ENCODE results near the gene SSPN. TPM values are rescaled to one million over a fixed set of nuclear protein-coding genes. Genes with fewer than 3 reads are reported as not detected.

Gene SSPN
- total and polyA plus RNA-seq, 2 experiments from 2014 or later = 1.1 to 2.3 TPM

DNA sequence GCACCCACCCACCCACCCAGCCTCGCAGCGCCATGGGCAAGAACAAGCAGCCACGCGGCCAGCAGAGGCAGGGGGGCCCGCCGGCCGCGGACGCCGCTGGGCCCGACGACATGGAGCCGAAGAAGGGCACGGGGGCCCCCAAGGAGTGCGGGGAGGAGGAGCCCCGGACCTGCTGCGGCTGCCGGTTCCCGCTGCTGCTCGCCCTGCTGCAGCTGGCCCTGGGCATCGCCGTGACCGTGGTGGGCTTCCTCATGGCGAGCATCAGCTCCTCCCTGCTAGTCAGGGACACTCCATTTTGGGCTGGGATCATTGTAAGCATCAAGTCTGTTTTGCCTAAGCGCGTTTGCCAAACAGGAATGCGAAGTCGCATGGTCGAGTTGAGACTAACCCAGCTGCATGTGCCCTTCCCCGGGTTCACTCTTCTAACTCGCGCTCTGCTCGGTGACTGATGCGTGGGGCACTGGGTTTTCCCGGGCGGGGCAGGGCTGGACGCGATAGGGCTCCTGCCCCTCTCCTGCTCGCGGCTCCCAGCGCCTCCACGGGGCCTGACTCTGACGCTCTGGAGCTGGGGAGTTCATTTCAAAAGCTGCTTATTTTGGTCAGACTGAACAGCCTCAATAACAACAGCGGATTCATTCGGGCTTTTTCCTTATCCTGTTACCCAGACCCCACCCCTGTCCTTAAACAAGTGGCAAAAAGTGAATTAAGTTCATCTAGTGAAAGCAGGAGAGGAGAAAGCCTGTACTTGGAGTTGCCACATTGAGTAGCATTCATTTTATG is 458 bp downstream of the SSPN start:
- Mint-ChIP-seq H3K27me3 (ENCODE audit: insufficient read depth, low read depth, poor library complexity) (peaks cover 25% of the 10 kb centered on the region), H3K36me3 (ENCODE audit: low read depth) (no peaks in the 10 kb centered on the region), H3K4me1 (peaks cover 8% of the 10 kb centered on the region; the same call in 2 of the 3 replicates), H3K27ac (0 out of 2 replicates have a peak overlapping the region, but pooled peaks have one; percentile 78), H3K4me3 (peak overlapping the region; percentile 92), H3K9me3 (no peaks in the 10 kb centered on the region)
- Histone ChIP-seq H2AFZ (peak overlapping the region; percentile 98), H3K4me1 (ENCODE audit: insufficient read depth) (peaks cover 15% of the 10 kb centered on the region), H3K27ac (ENCODE audit: low read depth) (no peak overlapping the region), H3F3A (replicated peaks; ENCODE audit: low read depth) (no peaks in the 10 kb centered on the region; the same call in 1 of the 2 replicates), H3K9me2 (ENCODE audit: insufficient read depth) (no peaks in the 10 kb centered on the region), H3K79me2 (replicated peaks; ENCODE audit: insufficient read depth) (no peaks in the 10 kb centered on the region), H3K36me3 (ENCODE audit: insufficient read depth) (no peaks in the 10 kb centered on the region), H3K27me3 (ENCODE audit: insufficient read depth) (peaks cover 56% of the 10 kb centered on the region), H3K4me2 (peak overlapping the region; percentile 95), H3K4me3 (peak overlapping the region; percentile 66), H4K20me1 (replicated peaks; ENCODE audit: insufficient read depth) (no peaks in the 10 kb centered on the region)
- TF ChIP-seq ZNF331 (CRISPR knock-in tag; IDR thresholded peaks at IDR 0.05; ENCODE audit: low read depth) (no peak), STAT1 (IDR thresholded peaks at IDR 0.05; ENCODE audit: unreplicated experiment) (no peak), POLR2AphosphoS5 (IDR thresholded peaks at IDR 0.05; ENCODE audit: low read depth) (0 out of 2 replicates have a peak, but pooled peaks have one; percentile 15), CREB1 (CRISPR knock-in tag; IDR thresholded peaks at IDR 0.05; ENCODE audit: low read depth) (no peak), EZH2 (IDR thresholded peaks at IDR 0.05; ENCODE audit: low read depth, unreplicated experiment) (peak; percentile 66)
- peak; percentile 83 for ATAC-seq
- peak; percentile 65 for DNase-seq (ENCODE audit: low spot score)

DNA sequence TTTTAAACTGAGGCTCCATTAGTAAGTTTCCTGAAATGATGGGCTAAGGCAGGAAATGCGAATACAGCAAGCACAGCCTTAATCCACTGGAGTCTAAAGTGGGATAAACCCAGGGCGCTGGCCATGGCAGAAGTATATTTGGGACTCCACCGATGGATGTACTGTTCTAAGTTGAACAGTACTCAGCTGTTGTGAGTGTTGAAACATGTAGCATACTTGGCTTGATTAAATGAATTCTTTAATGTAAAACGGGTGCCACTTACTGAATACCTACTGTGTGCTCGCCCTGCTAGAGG is 996 bp downstream of the SSPN start:
- Histone ChIP-seq H2AFZ (peak overlapping the region; percentile 98), H3K4me1 (ENCODE audit: insufficient read depth) (peaks cover 15% of the 10 kb centered on the region), H3K79me2 (replicated peaks; ENCODE audit: insufficient read depth) (no peaks in the 10 kb centered on the region), H3K4me2 (peak overlapping the region; percentile 95), H3F3A (replicated peaks; ENCODE audit: low read depth) (no peaks in the 10 kb centered on the region; the same call in 1 of the 2 replicates), H4K20me1 (replicated peaks; ENCODE audit: insufficient read depth) (no peaks in the 10 kb centered on the region), H3K27me3 (ENCODE audit: insufficient read depth) (peaks cover 56% of the 10 kb centered on the region), H3K9me2 (ENCODE audit: insufficient read depth) (no peaks in the 10 kb centered on the region), H3K4me3 (peak overlapping the region; percentile 66), H3K36me3 (ENCODE audit: insufficient read depth) (no peaks in the 10 kb centered on the region), H3K27ac (ENCODE audit: low read depth) (no peak overlapping the region)
- H3K4me3 Mint-ChIP-seq = peak overlapping the region; percentile 92
- TF ChIP-seq REST (IDR thresholded peaks at IDR 0.05; ENCODE audit: unreplicated experiment) = no peak
- TF ChIP-seq, protein P1, sequence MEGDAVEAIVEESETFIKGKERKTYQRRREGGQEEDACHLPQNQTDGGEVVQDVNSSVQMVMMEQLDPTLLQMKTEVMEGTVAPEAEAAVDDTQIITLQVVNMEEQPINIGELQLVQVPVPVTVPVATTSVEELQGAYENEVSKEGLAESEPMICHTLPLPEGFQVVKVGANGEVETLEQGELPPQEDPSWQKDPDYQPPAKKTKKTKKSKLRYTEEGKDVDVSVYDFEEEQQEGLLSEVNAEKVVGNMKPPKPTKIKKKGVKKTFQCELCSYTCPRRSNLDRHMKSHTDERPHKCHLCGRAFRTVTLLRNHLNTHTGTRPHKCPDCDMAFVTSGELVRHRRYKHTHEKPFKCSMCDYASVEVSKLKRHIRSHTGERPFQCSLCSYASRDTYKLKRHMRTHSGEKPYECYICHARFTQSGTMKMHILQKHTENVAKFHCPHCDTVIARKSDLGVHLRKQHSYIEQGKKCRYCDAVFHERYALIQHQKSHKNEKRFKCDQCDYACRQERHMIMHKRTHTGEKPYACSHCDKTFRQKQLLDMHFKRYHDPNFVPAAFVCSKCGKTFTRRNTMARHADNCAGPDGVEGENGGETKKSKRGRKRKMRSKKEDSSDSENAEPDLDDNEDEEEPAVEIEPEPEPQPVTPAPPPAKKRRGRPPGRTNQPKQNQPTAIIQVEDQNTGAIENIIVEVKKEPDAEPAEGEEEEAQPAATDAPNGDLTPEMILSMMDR (conservative IDR thresholded peaks at IDR 0.05; ENCODE audit: low read depth in 2 of 2) = no peak
- TF ChIP-seq ZNF114 (CRISPR knock-in tag; IDR thresholded peaks at IDR 0.05) = no peak
- TF ChIP-seq EZH2phosphoT487 (IDR thresholded peaks at IDR 0.05; ENCODE audit: unreplicated experiment) = no peak
- TF ChIP-seq ZNF331 (CRISPR knock-in tag; IDR thresholded peaks at IDR 0.05; ENCODE audit: low read depth) = no peak
- no peaks in the 10 kb centered on the region for H3K9me3 Mint-ChIP-seq
- H3K27me3 Mint-ChIP-seq (ENCODE audit: insufficient read depth, low read depth, poor library complexity) = peaks cover 25% of the 10 kb centered on the region
- DNase-seq (ENCODE audit: low spot score) (no peak), ATAC-seq (no peak)
- H3K4me1 Mint-ChIP-seq = peaks cover 8% of the 10 kb centered on the region; the same call in 2 of the 3 replicates
- no peaks in the 10 kb centered on the region for H3K36me3 Mint-ChIP-seq (ENCODE audit: low read depth)
- H3K27ac Mint-ChIP-seq = no peak overlapping the region
